Suppressor macrophage (primary cell): ENCODE measurements around the gene NTRK3.
A peak's percentile ranks its signal among the peaks of the same experiment; 100 is the strongest.

Experiments
- DNase-seq, 4 experiments: peaks; one replicate each; pipeline ENCODE4 v3.0.0-alpha.2; 2020 to 2022
- total RNA-seq, 17 experiments: gene quantifications; one replicate each; lab custom pipeline; 2026; ENCODE audit warnings: mixed read lengths in 6 of 17, inconsistent platforms in 3 of 17; lab: John Stamatoyannopoulos, UW

Gene NTRK3
- total RNA-seq: 0 to 12.9 (median 0.04) reads per million in 17 experiments

DNA sequence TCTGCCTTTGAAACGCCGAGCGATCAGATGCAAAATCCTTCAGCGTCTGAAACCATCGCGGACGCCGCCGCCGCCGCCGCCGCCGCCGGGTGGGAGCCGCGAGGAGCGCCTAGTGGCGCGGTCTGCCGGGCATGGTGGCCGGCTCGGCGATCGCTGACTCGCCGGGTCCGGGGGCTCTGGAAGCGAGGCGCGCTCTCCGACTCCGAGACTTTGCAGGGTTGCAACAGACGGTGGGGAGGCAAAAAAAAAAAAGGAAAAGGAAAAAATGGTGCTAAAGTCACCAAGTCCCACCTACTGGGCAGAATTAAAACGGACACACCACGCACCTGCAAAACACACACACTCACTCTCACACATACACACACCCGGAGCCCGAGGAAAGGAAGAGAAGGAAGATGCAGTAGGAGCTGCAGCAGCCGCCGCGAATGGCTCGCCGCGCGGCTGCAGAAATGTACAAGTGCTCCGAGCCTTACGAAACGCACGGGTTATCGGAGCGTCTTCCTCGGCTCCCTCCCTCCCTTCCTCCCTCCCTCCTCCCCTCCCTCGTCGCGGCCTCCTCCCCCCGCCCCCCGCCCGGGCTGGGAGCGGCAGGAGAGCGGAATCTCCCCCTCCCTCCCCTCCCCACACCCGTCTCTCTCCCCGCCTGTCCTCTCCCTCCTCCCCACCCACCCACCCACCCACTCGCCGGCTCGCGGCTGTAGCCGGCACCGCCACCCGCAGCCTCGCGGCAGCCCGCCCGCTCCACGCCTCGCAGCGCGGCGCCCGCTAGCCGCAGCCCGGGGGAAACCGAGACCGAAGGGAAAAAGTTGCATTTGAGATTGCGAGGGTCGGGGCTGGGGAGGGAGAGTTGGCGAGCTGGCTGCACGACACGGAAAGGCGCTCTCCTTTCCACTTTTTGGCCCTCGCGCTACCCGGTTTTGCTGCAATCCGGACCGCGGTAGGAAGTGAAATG lies at the start of gene NTRK3:
NTRK3 (minus strand) TSS at position 461 of the 952 bp plus-strand sequence. CDS start 586 bp downstream, outside the sequence.
- peak in 1 of 4 experiments; percentile 12 for DNase-seq

DNA sequence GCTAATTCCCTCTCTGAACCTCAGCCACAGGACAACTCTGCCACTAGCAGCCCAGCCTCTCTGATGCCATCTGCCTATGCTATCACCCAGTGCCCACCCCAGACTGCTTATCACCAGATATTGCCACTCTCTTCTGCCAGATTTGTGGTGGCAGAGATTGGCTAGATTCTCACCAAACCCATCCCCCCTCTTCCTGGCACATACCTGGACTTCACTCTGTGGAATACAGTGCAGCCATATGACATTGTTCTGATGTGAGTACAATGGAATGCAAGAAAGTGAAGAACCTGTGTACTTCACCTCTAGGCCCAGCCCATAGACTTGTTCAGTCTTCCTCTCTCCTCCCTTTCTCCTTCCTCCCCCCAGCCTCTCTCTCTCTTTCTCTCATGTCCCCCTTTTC lies 46.9 kb upstream of the NTRK3 start:
- no peak for DNase-seq

DNA sequence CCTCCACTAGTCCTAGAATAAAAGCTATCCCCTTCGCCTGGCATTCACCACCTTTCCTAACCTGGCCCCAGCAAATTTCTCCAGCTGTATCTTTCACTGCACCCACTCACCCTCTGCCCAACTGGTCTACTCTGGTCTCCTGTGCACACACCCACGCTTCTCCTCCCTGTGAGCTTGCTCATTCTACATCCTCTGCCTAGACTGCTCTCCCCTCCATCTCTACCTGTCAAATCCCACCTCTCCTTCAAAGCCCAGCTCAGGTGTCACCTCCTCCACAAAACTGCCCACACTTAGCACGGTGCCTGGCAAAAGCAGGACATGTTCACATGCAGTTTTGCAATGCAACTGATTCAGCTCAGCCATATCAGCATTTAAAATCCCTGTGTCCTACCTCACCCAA lies 45.8 kb upstream of the NTRK3 start:
- no peak for DNase-seq

DNA sequence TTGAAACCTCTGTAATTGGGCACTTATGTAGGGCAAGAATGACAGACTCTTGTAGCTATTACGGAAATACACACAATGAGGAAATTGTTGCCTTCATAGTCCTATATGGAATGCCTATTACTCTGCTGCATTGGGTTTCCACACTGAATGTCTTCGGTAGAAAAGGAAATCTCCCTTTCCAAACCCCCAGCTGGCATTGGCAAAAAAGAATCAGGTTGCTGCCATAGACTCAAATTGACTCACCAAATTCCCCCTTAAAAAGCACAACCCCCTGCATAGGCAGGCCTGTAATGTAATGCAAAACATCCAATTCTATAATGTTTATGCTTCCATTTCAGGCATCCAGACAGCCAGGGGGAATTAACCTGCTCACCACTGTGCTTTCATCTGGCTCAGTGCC lies 44.8 kb upstream of the NTRK3 start:
- DNase-seq: no peak

DNA sequence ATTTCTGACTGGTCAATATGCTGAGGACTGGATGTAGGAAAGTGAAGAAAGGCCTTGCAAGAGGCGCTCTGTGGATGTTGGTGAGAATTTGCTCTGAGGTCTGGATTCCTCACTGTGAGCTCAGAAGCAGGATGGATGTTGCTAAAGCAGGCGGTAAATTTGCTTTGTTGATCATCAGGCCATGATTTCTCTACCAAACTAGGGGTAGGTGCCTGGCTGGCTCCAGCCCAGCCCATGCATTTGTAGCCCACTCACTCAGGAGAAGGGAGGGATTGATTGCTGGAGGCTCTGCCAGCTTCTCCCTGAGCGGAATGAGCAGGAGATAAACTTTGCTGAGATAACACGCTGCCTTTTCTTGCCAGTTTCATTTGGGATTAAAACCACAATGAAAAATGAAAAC lies 44.3 kb upstream of the NTRK3 start:
- DNase-seq: no peak

DNA sequence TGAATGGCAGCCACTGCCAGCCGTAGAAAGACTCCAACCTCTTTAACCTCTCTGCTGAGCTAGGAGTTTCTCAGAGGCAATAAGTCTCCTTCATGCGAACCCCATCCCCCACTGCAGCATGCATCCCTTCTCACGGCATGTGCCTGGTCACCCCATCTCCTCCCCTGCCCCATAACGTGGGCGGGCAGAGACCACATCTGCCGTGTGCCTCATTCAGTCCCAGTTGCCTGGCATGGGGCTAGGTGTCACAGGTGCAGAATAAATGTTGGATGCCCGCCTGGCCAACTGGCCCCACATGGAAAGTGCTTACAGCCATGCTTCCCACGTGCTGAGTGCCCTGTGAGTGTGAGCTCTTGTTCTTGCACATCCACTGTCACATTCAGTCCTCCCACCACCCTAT lies 43.5 kb upstream of the NTRK3 start:
- DNase-seq: no peak

DNA sequence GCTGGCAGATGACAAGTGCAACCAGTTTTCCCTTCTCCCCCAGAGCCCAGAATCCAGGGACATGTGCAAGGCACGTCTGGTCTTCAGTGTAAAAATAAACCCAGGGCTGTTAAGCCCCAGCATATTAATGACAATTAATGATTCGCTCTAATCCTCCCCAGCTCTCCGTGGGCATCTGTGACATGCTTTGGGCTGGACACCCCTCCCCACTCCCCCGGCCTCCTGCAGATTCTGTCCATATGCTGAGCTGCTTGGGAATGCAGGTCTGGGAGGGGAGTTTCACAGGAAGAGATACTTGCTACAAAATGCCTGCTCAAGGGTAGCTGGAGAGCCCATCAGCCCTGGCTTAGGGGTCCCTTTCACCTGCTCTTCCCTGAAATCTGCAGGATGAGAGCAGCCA lies 43.0 kb upstream of the NTRK3 start:
- no peak for DNase-seq

DNA sequence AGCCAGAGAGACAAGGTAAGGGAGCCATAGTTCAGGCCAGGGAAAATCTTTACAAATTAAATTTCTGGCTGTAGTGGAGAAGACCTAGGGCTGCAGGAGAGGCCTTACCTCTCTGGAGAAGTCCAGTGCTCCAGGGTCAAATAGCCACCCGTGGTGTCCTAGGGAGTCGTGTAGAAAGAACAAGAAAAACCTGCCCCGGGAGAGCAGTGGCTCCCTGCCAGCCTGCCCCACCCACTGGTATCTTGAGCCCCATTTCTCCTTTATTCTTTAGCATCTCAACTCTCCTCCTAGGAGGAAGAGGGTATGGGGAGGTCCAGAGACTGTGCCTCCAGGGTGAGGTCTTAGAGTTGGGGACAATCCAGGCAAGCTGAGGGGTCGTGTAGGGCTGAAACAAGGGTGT lies 32.1 kb upstream of the NTRK3 start:
- DNase-seq: no peak

DNA sequence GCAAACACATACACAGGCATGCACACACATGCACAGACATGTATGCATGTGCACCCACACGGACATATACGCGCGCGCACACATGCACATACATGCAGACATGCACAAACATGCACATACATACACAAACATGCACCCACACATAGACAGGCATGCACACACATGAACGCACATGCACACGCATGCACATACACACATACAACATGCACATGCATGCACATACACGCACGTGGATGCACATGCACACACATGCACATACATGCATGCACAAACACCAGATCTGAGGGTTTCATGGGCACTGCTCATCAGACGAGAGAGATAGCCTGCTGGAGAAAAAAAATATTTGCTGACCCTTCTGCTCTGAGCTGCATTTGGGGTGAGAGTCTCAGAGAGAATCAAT lies 31.7 kb upstream of the NTRK3 start:
- DNase-seq: no peak

DNA sequence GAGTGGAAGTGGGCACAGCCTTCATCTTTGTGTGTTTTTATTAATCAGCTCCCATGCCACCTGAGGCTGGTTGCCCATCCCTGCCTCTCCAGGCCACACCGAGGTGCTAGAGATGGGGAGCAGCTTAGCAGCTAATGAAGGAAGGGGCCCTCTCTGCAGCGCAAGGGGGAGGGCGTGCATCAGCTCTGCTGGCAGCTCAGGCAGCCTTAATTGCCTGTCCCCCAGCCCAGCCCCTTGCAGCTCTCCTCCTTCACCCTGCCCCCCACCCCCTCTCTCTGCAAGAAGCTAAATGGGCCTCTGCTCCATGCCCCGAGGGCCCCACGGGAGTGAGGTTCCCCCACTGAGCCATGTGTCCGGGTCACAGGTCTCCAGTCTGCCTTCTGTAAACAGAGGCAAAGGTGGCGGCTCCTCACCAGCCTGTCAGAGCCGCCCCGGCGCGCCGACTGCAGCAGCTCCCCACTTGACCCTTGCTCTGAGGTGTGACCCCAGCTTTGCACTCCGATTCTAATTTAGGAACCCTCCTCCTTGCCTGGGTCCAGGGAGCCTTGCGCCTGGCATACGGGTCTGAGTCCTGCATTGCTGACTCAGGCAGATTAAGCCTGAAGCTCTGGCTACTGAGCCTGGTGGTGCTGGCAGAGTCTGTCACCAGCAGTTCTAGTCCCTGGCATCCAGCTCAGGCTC lies 27.9 kb upstream of the NTRK3 start:
- no peak for DNase-seq

DNA sequence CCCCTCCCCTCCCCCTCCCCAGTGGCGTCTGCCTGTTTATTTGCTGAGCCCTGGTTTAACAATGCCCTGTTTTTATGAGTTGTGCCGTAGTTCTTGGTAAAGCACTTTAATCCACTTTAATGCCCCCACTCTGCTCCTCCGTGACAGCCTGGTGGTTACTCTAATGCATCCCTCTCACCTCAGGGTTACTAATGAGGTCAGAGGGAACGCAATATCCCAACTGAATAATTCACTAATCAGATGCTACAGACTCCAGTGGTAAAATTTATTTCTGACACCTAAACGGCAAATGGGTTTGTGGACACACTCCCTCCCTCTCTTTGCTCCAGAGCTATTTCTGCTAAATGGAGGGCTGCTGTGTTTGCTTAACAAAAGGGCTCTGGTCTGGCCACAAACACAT lies 26.1 kb upstream of the NTRK3 start:
- no peak for DNase-seq

DNA sequence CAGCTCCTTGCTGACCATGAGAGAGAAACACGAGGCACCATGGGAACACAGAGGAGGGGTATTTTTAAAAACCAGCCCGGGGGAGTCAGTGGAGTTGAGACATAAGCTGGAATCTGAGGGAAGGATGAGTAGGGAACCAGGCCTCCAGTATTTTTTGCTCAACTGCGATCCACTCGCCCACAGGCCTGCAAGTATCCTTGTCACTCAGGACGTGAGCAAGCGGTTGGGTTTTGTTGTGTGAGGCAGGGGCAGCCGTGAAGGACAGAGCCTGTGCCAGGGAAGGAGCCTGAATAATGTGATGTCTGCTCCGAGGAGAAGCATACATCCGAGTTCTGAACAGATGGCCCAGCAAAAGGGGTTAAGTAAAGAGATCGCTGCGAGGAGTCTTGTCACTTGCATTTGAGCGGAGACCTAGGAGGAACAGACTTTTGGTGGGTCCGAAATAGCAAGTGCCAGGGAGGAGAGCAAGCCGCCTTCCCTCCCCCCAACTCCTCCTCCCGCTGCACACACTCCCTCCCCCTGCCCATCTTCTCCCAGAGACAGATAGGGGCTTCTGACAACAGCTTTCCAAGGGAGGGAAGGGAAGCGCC lies 20.4 kb upstream of the NTRK3 start:
- DNase-seq: no peak

DNA sequence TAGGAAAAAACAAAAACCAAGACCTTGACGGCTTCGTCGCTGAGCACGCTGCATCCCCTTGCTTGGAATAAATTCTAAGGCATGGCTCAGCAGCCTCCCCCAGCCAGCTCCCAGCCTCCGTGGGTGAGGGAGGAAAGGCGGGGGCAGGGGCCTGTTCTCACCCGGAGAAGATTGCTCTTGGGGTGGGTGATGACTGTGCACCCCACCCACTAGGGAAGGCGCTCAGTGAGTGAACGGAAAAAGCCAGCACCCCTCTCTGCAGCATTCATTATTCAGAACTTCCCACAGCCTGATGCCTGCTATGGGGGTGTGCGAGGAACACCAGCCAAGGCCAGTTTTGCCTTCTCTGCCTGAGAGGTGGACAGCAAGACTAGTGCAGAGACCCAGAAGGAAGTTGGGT lies 19.3 kb upstream of the NTRK3 start:
- no peak for DNase-seq

DNA sequence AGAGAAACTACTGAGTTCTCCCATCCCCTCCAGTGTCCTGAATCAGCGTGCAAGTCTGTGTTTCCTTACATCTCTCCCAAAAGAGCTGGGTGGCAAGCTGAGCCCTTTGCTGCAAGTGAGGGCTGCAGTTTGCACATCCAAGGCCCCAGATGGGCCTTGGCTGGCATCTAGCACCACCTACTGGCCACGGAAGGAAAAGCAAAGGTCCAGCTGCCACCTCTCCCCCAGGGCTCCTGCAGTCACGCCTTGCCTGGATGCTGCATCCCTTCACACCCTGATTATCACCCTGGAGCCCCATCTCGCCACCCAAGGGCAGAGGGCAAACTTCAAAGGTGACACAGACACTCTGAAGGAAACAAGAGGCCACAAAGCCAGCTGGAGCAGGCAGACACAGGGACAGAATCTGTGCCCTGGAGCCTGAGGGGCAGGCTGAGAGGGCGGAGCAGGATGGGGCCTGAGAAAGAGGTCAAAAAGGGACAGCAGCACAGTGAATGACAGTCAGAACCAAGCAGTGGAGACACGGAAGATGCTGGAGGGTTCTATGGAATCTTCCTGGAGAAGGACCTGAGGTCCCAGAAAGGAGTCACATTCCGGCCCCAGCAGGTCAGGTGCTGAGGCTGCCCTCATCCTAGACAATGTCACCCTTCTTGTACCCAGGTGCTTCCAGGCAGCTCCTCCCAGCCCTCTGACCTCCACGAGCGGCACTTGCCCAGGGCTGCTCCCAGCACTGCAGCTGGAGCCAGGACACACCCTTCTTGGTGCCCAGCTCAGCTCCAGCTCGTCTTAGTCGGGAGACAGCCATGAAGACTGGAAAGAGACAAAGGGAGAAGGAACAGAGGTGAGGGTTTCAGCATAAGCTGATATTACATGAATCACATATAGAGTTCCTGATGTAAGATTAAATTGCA lies 18.3 kb upstream of the NTRK3 start:
- DNase-seq: peak; percentile 58 to 79 (median 70)

DNA sequence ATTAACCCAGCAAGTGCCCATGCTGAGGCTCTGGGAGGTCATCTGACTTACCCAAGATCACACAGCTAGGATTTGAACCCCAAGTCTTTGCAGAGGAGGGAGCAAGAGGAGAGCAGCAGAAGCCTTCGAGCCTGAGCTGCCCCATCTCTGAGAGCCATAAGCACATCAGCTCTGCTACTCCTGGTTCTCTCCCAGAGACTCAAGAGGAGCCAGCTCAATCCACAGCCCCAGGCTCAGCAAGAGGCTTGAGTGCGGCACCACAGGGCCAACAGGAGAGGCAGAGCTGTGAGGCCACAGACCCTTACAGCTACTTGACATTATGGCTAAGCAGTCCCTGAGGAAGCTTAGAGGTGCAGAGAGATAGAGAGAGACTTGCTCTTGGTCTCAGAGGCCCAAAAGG lies 15.9 kb upstream of the NTRK3 start:
- no peak for DNase-seq

DNA sequence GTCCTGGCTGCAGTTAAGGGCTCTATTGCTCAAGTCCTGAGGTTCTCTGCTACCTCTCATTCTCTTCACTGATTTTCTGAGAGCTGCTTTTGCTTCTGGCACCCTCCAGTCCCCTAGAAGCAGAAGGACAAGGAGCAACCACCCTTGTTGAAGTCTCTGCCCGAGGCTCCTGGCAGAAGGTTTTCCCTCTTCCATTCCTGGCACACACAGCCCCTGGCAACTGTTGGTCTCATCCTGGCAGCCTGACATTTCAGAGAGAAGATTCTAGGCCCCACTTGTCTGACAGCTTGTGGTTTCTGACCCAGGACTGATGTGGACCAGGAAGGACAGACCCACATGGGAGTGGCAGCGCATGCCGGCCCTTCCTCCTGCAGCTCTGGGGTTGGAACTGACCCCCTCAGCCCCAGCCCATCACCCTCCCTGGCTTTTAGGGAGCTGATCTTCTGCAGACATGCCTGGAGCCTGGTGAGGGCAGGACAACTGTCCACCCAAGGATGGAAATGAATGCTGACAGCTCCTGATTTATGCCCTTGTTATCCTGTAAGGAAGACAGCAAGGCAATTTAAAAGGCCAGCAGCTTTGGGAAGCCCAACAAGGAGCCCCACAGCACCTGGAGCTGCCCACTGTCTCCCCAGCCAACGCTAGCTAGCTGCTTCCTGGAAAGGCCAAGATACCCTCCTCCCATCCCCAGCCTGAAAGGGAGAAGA lies 13.0 kb upstream of the NTRK3 start:
- no peak for DNase-seq

DNA sequence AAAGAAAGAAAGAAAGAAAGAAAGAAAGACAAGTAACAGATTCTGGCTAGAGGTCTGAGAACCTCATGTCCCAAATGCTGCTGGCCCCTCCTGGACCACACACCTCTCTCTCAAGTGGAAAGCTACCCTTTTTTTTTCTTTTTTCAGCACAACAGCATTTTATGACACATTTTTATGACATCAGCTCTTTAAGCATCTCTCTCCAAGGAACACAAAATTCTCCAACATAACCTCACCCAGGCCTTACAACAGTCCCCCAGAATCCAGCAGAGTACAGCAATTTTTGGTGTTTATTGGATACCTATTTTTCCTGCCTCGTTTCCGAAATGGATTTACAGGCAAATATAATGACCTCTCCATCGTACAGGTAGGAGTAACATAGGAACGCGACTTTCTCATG lies 11.2 kb upstream of the NTRK3 start:
- no peak for DNase-seq

DNA sequence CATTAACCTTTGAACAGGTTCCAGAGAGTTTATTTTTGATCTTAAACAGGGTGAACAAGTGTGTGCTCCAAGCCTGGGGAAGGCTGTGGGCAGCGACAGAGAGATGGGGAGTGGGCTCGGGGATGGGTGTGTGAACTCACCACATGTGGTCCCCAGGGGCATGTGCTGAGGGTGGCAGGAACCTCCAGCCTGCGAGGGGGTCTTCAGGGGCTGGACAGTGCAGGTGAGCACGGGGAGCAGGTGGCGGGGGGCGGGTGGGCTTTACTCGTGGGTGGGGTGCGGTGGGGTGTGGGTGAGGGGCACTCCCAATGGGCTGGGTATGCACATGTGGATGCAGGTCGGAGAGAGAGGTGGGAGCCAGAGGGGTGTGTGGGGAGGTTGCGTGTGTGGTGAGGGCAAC lies 9.6 kb upstream of the NTRK3 start:
- no peak for DNase-seq

DNA sequence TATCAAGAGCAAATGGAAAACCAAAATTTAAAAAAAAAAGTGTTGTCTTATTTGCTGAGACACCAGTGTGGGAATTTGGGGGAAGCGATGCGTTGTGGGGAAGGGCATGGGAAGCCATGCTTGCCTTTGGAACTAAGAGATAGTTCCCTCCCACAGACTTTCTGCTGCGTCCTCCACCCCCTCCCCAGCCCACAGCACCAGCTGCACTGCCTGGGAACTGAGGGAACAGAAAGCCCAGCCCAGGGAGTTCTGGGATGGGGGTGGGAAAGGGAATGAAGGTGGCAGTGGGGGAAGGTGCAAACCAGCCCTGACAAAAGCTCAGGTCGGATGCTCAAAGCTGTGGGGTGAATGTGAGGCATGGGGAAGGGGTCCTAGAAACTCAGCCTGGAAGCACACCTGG lies 8.1 kb upstream of the NTRK3 start:
- no peak for DNase-seq

DNA sequence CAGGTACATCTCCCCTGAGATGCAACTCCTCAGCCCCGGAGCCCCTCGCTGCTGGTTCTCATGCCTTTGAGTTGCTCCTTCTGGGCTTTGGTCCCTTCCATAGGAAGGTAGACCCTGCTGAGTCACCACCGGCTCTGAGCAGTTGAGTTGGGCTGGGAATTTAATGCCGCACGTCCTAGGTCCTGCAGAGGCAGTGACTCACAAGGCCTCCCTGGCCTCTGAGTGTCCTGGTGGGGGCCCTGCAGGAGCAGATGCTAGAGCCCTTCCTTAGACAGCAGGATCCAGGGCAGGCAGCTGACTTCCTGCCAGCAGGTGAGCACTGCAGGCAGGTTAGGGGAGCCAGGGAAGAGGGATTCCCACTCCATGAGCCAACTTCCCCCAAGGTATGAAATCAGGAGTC lies 5.5 kb upstream of the NTRK3 start:
- no peak for DNase-seq

DNA sequence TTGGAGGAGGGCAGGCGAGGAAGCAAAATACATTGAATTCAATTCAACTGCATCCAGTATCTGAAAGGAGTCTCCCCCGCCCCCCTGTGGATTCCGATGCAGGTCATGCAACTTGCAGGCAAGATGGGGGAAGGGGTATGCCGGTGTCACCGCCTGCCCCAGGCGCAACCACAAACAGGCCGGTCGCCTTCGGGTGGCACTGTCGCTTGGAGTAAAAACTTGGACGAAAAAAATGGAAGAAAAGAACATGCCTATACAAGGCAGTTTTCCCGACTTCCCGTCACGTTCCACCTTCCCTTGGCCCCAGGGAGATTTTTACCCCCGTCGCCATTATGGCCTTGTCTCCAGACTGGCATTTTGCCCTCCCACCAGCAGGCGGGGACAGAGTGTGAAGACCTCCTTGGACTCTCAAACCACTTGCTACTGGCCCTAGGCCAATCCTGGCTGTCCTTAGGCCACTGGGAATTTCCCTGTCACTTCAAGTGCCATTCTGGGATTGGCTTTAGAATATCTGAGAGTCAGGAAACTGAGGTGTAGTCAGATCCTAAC lies 1.6 kb upstream of the NTRK3 start:
- DNase-seq: peak in 1 of 4 experiments; percentile 22
